CD4-positive, alpha-beta T cell treated with Interleukin-15 for 1 hour (primary cell): Measurements from ENCODE around the gene UNKL.

Experiments
- DNase-seq: peaks from one replicate; pipeline ENCODE4 v3.0.0-alpha.2; 2020

The UNKL gene, protein sequence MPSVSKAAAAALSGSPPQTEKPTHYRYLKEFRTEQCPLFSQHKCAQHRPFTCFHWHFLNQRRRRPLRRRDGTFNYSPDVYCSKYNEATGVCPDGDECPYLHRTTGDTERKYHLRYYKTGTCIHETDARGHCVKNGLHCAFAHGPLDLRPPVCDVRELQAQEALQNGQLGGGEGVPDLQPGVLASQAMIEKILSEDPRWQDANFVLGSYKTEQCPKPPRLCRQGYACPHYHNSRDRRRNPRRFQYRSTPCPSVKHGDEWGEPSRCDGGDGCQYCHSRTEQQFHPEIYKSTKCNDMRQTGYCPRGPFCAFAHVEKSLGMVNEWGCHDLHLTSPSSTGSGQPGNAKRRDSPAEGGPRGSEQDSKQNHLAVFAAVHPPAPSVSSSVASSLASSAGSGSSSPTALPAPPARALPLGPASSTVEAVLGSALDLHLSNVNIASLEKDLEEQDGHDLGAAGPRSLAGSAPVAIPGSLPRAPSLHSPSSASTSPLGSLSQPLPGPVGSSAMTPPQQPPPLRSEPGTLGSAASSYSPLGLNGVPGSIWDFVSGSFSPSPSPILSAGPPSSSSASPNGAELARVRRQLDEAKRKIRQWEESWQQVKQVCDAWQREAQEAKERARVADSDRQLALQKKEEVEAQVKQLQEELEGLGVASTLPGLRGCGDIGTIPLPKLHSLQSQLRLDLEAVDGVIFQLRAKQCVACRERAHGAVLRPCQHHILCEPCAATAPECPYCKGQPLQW

DNA sequence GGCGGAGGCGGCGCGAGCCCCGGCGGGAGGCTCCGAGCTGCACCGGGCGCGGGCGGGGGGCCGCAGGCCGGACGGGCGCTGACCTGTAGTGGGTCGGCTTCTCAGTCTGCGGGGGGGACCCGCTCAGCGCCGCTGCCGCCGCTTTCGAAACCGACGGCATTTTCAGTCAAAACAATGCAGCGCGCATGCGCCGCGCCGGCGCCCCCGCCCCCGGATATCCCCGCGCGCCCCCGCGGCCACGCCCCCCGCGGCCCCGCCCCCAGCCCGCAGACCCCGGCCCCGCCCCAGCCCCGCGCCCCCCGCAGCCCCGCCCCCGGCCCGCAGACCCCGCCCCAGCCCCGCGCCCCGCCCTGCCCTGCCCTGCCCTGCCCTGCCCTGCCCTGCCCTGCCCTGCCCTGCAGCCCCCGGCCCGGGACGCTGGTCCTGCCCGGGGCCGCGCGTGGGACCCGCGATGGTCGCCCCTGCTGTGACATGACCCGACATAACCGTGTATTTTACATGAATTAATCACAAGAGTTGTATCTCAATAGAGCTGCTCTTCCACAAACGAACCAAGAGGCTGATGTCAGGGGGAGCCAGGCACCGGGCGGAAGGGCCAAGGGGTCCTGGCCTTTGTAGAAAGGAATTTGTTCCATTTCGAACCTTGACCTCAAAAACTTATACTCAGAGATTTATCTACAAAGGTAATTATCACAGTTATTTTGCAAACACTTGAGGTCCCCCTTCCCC, at the start of gene UNKL:
TSS of gene UNKL (minus strand) at position 173 of the 729 bp plus-strand sequence. CDS start at position 160, 13 bp downstream.
- DNase-seq = peak; percentile 84

DNA sequence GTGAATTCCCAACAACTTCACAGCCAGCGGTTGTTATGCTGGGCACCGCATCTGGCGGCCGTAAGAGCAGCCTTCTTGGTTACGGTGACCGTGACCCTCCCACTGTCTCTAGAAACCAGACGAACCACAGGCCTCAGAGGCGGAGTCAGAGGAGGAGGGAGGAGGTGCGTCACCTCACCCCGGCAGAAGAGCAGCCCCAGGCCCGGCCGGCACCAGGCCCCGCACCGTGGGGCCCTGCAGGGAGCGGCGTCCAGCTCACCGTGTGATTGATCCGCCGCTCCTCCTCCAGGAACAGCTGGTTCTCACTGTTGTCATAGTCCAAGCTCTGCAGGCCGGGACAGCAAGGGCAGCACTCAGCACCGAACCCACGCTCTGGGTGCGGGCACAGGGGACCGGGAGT, 46.6 kb upstream of the UNKL start:
- no peak for DNase-seq

DNA sequence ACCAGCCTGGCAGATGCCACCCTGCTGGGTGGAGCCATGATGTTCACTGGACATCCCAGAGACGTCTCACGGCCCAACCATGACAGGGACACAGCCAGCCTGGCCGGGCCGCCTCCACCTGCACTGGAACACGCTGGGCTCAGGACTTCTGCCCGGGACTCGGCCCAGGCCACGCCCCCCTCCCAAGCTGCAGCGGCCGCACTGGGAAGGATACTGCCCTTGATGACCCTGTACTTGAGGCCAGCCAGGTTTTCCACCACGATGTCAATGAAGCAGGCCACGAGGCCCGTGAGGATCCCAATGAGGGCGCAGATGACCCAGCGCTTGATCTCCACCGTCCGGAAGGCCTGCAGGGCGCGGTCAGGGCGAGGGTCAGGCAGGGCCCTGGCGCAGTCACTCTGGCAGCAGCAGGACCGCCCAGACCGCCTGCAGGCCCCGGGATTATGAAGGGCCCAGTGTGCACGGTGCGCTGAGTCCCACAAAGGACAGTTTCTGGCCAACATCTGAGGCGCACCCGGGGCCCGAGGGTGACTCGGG, 46.2 kb upstream of the UNKL start:
- no peak for DNase-seq

DNA sequence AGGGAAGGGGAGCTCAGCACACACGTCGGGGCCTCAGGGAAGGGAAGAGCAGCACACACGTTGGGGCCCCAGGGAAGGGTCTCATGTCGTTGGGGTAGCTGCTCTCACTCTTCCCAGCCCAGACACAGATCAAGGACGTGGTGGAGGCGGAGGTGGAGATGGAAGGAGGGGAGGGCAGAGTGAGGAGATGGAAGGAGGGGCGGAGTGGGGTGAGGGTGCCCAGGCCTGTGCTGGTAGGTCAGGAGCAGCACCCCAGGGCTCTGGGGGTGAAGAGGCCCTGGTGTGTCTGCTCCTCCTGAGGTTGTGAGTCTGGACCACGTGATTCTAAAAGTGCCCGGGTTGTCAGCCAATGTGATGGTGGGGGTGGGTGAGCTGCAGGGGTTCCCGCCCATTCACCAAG, 45.5 kb upstream of the UNKL start:
- no peak for DNase-seq

DNA sequence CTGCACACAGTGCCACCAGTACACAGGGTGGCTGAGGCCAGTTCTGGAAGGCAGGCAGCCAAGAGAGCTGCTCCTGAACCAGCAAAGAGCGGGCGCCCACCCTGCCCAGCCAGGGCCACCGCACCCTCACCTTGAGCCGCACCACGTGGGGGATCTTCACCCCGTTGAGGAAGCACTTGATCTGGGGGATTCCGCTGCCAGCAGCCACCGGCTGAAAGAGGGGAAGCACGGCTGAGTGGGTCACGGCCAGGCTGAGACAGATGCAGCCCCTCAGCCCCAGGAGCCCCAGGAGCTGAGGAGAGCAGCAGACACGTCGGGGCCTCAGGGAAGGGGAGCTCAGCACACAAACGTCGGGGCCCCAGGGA, 44.5 kb upstream of the UNKL start:
- peak; percentile 80 for DNase-seq

DNA sequence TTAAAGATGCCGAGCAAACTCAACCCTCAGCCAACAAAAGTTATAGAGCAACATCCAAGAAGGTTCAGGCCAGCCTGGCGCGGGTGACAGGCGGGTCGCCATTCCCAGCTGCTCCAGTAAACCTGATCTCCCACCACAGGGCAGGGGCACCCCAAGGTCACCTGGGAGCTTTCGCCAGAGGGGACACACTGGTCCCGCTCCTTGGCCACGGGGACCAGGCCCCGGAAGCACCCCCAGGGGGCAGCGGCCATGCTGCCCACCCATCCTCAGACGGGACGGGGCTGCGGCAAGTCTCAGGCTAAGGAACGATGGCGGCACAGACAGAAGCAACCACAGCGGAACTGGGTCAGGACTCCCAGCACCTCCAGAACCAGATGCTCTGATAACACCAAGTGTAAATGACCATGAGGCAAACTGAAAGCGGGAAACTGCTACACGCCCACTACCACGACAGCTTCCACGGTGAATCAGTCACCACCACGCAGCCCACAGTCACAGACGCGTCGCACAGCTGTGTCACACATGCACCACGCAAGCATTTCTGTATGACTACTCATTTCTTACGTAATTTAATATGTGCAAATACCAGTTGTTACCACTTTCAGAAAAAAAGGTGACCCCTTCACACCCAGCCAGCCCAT, 44.0 kb upstream of the UNKL start:
- DNase-seq = peak; percentile 51

DNA sequence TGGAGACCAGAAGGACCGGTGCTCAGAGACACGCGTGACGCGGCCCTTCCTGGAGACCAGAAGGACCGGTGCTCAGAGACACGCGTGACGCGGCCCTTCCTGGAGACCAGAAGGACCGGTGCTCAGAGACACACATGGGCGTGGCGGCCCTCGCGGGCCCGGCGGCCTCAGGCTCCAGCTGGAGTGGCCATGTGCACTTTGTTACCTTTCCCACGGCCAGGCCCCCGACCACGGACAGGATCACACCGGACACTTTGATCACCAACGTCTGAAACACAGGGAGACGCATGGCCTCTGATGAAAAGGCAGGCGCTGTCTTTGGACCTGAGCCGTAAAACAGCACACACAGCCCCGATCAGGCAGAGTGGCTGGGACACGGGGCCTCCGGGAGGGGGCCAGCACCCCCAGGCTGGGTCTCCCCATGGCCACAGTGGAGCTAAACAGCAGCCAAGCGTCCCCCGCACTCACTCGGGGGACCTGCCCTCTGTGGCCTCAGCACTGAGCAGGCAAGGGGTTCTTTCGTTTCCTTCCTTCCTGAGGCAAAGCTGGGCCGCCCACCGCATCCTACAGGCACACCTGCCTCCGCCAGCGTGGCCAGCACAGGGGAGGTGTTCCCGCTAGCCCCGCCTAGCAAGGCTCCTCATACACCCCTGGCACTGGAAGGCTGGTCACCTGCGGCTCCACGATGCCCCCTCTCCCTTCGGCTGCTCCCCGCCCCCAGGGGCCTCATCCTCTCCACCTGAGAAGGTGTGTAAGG, 43.2 kb upstream of the UNKL start:
- no peak for DNase-seq

DNA sequence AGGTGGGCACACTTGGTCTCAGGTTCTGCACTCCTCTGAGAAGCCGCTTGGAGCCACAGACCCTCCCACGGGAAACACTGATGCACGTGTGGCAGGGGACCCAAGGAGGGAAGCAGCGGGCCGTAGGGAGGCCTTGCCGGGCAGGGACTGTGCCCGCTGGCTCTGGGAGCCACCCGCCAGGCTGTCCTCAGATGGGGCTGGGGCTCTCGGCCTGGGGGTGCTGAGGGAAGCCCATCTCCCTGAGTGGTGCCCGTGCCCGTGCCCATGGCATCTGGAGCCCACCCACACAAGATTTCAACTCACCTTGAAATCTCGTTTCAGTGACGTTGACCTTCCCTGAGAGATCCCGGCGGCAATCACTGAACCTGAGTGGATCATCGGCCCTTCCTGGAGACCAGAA, 42.4 kb upstream of the UNKL start:
- DNase-seq = no peak

DNA sequence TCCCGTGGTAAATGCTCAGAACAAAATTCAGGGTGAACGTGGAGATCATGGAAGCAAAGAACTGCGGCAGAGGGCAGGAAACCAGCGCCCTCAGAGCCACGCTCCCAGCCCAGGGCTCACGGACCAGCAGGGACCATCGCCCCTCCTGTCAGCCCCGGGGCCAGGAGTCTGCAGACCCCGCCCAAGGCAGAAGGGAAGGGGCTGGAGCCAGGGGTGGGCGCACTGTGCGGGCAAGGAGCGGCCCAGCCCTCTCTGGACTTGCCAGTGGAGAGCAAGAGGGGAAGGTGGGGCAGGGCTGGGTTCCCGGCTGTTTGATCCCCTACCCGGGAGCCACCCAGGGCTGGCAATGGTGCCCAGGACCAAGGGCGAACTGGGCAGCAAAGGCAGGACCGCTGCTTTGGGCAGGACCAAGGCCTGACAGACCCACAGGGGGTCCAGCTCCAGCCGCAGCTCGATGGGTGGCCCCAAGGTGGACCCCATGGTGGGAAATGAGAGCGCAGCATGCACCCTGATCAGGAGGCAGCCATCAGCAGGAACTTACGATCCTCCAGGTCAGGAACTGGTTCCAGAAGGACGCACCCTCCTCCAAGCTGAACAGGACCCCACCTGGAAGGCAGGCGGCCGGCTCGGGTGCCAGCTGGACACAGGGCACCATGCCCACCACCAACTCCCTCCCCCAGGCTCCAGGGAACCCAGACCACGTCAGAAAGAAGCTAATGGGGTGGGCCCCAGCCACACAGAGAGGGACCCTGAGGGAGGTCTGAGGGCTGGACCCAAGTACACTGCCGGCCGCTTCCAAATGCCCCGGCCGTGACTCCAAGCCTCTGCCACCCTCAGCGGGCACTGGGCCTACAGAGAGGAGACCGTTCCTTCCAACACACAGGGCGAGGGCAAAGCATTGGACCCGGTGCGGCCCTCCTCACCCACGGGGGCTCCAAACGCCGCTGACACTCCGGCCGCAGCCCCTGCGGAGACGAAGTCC, 41.0 kb upstream of the UNKL start:
- DNase-seq = no peak

DNA sequence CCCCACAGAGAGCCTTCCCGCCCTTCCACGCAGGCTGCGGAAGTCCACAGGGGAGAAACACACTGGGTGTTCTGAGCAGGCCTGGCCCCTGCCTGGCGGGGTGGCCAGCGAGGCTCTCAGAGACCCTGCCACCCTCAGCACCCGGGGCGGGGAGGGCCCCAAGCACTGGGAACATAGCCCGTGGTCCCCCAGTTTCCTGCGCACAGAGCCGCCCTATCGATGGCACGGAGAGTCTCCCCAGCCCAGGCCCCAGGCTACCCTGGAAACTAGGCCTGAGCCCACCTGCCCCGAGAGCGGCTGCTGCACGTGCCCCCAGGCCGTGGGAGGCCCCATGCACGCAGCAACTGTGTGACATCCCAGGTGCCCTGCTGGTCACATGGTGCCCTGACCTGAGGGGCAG, 40.1 kb upstream of the UNKL start:
- no peak for DNase-seq

DNA sequence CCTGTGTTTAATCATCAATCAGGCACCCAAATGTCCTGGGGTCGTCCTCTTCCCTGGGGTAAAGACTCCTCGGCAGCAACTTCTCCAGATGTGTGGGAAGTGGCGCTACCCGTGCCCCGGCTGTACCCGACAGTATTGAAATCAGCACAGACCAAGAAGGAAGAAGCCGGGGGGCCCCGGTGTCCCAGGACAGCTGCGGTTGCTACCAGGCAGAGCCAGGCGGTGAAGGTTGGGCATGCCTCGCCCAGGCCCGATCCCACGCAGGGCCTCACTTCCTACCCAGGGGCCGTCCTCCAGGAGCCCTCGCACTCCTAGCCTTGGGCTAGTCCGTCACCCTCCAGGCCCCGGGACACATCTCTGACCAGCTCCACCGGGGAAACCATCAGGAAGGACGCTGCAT, 38.8 kb upstream of the UNKL start:
- DNase-seq = no peak

DNA sequence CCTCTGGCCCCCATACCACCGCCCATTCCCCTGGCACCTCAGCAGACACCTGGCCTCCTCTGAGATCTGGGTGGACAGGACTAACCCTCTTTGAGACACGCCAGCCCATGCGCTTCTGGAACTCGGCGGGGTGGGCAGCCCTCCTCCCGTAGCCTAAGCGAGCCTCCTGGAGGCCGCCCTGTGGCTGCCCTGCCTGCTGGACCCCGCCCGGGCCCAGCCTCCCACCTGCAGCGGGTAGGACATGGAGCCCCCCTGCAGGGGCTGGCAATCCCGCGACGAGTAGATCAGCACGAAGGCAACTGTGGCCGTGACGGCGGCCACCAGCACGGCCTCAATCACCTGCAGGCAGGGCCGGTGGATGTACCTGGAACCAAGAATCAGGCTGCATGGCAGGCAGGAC, 38.0 kb upstream of the UNKL start:
- no peak for DNase-seq

DNA sequence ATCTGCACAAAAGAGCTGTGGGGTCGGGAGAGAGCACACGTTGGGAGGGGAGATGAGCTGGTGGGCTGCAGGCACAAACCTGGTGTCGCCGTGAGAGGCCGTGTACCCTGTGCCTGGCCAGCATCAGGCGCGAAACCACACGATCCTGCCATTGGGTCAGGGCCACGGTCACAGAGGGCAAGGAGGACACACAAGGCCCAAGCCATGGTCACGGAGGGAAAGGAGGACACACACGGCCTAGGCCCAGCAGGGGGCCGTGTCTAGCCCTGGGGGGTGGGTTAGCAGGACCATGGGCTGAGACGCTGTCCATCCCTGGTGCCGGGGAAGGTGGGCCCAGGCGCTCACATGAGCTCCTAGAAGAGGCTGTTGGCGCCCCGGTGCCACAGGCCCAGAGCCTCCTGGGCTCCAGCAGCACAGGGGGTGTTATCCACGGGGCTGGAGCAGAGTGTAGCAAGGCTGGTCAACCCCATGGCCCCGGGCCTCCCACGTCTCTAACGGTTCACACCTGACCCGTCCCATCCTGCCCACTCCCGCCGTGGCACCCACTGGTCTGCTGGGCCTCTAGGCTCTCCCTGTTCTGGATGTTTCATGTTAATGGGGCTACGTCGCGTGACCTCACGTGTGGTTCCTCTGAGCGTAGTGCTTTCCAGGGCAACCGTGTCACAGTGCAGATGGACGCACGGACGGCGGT, 37.3 kb upstream of the UNKL start:
- no peak for DNase-seq

DNA sequence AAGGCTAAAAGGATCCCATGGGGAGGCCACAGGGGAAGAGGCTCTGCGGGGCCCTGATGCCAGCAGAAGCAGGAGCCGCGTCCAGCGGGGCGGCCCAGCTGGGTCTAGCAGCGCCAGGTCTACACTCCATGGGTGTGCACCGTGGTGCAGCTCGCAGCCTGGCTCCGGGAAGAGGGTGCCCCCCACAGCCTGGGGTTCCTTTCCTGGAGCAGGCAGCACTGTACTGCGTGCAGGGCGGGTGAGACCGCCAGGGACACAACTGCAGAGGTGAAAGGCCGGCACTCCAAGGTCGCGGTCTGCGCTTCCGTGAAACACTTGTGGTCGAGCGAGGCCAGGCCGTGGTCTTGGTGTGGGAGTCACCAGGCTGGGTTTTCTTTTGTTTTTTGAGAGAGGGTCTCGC, 36.3 kb upstream of the UNKL start:
- no peak for DNase-seq

DNA sequence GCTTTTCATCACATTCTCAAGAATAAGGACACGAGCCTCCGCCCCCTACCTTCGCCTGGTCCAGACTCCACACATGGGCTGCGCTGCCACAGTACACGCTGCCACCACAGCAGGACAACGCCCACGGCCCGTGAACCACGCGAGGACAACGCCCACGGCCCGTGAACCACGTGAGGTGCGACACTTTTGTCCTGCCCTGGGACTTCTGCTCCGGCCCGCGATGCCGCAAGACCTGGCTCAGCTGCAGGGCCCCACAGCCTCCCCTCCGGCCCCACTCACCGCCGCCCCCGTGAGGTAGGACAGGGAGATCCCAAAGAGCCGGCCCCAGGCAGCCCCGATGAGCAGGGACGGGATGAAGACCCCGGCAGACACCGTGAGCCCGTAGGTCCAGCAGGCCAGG, 35.7 kb upstream of the UNKL start:
- no peak for DNase-seq

DNA sequence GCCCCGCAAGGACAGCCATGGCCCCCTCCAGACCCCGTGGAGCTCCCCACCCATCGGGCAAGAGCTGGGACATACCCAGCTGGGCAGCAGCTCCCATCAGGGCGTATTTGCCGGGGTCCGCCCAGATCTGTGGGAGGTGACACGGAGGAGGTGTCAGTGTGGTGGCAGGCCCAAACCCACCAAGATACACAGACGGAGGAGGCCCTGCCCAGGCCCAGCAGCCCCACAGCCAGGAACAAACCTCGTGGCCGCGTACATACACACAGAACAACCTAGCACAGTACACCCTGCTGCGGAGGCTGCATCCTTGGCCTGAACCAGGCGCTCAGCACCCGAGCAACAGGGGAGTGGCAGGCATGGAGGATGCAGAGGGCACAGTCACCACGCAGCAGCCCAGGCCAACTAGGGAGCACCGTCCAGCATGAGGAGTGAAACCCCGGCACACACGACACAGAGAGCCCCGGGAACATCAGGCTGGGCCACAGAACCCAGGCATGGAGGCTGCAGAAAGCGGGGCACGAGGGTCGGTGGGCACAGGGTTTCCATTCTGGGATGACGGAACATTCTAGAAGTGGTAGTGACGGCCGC, 34.8 kb upstream of the UNKL start:
- DNase-seq = no peak

DNA sequence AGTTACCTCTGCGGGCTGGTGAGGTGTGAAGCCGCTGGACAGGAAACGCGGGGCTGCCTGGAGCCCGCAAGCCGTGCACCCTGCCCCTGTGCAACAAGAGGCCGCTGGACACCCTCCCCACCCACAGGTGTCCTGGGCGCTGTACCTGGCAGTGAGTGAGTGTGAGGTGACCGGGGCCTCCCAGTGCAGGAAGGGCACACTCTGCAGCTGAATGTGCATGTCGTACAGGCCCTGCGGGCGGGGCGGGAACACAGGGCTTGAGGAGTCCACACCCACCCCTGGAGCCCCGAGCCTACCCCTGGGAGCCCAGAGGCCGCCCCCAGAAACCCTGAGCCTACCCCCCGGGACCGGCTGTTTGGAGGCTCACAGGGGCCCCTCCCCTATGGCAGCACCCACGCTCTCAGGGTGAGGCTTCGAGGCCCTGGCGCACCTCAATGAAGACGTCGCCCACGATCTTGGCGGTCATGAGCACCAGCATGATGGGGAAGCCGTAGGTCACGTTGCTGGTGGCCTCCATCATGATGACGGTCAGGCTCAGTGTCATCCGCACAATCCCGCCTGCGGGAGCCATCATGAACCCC, 34.1 kb upstream of the UNKL start:
- no peak for DNase-seq

DNA sequence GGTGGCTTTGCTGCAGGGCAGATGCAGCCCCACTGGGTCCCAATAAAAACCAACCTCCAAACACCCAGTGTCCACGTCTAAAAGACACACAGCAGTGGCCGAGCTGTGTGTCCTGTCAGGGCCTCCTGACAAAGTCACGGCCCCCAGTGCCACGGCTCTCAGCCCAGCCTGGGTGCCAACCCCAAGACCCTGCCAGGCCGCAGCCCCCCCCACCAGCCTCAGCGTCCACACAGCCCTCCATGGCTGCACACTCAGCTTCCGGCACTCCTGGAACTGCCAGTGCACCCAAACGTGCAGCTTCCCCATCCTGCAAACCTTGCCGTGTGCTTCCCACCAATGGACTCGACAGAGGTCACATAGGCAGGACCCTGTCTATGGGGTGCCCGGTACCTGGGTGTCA, 33.5 kb upstream of the UNKL start:
- DNase-seq = no peak

DNA sequence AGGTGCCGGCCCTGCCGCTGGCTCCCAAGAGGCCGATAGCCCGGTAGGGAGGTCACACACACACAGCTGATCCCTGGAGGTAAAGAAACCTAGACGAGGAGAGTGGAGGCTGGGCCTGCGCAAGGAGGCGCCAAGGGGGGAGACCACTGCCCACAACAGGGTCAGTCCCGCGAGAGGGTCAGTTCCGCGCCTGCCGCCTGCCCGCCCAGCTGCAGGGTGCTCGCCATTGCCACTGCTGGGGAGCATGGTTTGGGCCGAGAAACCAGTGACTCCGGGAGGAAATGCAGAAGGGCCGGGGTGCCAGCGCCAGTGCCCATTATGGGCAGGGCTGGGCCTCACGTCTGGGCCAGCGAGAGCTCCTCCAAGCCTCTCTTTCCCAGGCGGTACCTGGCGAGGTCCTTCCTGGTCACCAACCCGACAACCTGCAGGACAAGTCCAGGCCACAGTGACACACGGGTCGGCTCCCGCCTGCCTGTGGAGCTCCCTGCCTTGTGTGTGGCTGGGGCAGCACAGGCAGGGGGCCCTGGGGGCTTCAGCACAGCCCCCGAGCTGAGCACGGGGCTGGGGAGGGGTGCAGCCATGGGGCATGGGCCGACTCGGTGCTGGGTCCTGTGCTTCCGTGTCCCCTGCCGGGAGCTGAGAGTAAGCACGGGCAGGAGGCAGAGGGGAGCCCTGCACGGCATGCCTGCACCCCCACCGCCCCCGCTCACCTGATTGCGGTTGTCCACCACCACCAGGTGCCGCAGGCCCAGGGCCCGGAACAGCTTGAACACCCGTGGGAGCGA, 32.0 kb upstream of the UNKL start:
- DNase-seq = no peak
